ENCODE results near the gene LCE2A.

Gene LCE2A

GRCh38 chr1:152743371-152744145, 45.4 kb downstream of the LCE2A start:
- no peak for DNase-seq (ENCODE audit: low read depth)

GRCh38 chr1:152745289-152745704, 47.2 kb downstream of the LCE2A start:
- no peak for DNase-seq (ENCODE audit: low read depth)

GRCh38 chr1:152745765-152746444, 47.8 kb downstream of the LCE2A start:
- DNase-seq (ENCODE audit: low read depth): no peak

- no peak for DNase-seq (ENCODE audit: low read depth)
Observed at GRCh38 chr1:152747831-152748230, 49.7 kb downstream of the LCE2A start.

All from stimulated activated CD8-positive, alpha-beta memory T cell treated with anti-CD3 and anti-CD28 coated beads, Interleukin-12 subunit alpha, Interleukin-12 subunit beta, amount 100 ng/mL, for 4 hours (primary cell).